PC-3 (cell line): Measurements from ENCODE around the gene ZFHX2.

Experiments used
- EZH2 ChIP-seq: fragments of 300-600 bp; sonication (generic); IDR thresholded peaks from one replicate; pipeline ENCODE4 v1.6.1; 2017; ENCODE audit warnings: antibody characterized with exemption, mild to moderate bottlenecking, low read length; ENCODE audit not compliant: unreplicated experiment
- TF ChIP-seq, protein P1 (sequence below): fragments of 300-600 bp; sonication (generic); conservative IDR thresholded peaks from 2 replicates; pipeline ENCODE4 v1.5.1; 2017; ENCODE audit warnings: antibody characterized with exemption, low read depth, mild to moderate bottlenecking, low read length

DNA sequence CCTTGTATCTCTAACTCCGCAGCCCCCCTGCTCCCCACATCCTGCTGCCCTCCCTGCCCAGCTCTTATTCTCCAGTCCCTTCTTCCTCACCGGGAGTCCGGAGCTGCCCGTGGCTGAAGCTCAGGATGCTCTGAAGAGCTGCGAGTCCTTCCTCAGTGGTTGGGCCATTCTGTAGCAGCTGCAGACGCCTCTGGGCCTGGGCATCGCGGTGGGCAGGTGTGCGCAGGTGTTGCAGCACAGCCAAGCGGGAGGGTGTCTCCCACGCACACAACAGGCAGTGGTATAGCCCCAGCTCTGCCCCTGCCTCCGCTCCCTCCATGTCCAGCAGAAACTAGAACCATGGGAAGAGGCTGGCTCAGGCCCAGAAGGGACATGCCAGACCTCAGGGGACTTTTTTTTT, 20.2 kb downstream of the ZFHX2 start:
- no peak for TF ChIP-seq EZH2
- TF ChIP-seq, protein P1, sequence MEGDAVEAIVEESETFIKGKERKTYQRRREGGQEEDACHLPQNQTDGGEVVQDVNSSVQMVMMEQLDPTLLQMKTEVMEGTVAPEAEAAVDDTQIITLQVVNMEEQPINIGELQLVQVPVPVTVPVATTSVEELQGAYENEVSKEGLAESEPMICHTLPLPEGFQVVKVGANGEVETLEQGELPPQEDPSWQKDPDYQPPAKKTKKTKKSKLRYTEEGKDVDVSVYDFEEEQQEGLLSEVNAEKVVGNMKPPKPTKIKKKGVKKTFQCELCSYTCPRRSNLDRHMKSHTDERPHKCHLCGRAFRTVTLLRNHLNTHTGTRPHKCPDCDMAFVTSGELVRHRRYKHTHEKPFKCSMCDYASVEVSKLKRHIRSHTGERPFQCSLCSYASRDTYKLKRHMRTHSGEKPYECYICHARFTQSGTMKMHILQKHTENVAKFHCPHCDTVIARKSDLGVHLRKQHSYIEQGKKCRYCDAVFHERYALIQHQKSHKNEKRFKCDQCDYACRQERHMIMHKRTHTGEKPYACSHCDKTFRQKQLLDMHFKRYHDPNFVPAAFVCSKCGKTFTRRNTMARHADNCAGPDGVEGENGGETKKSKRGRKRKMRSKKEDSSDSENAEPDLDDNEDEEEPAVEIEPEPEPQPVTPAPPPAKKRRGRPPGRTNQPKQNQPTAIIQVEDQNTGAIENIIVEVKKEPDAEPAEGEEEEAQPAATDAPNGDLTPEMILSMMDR: no peak
